ENCODE data around the gene ASMTL.
"Not testable (repeated sequence)": the region's sequence is repeated elsewhere in the genome, so short reads cannot be mapped to it uniquely, and the experiment has no call there.

The ASMTL gene

GRCh38 chrX:1384658-1385252 is 68.0 kb downstream of the ASMTL start:
- no peaks in the 10 kb centered on the region for H3K27me3 ChIP-seq
- no peak overlapping the region for H3K4me3 ChIP-seq (ENCODE audit: low read depth in 1 of 2, low read length in 1 of 2)
- no peak for TF ChIP-seq CTCF (IDR thresholded peaks at IDR 0.05)
- H3K36me3 ChIP-seq = peaks cover 67% of the 10 kb centered on the region
- no peaks in the 10 kb centered on the region for H3K4me1 ChIP-seq (ENCODE audit: control insufficient read depth in 1 of 2, insufficient read depth in 1 of 2, low read depth in 1 of 2, low read length in 1 of 2)
- no peaks in the 10 kb centered on the region for H3K9me3 ChIP-seq
- H3K27ac ChIP-seq = no peak overlapping the region

GRCh38 chrX:1380672-1381233 is 72.0 kb downstream of the ASMTL start:
- H3K27me3 ChIP-seq = no peaks in the 10 kb centered on the region
- no peaks in the 10 kb centered on the region for H3K4me1 ChIP-seq (ENCODE audit: control insufficient read depth in 1 of 2, insufficient read depth in 1 of 2, low read depth in 1 of 2, low read length in 1 of 2)
- no peak overlapping the region for H3K27ac ChIP-seq
- H3K4me3 ChIP-seq (ENCODE audit: low read depth in 1 of 2, low read length in 1 of 2) = no peak overlapping the region
- no peak for TF ChIP-seq CTCF (IDR thresholded peaks at IDR 0.05)
- peaks cover 28% of the 10 kb centered on the region for H3K36me3 ChIP-seq
- no peaks in the 10 kb centered on the region for H3K9me3 ChIP-seq

- no peak overlapping the region for H3K27ac ChIP-seq
- no peaks in the 10 kb centered on the region for H3K27me3 ChIP-seq
- TF ChIP-seq CTCF (IDR thresholded peaks at IDR 0.05) = no peak
- no peaks in the 10 kb centered on the region for H3K9me3 ChIP-seq
- H3K4me3 ChIP-seq (ENCODE audit: low read depth in 1 of 2, low read length in 1 of 2) = no peak overlapping the region
- peaks cover 8% of the 10 kb centered on the region for H3K36me3 ChIP-seq
- no peaks in the 10 kb centered on the region for H3K4me1 ChIP-seq (ENCODE audit: control insufficient read depth in 1 of 2, insufficient read depth in 1 of 2, low read depth in 1 of 2, low read length in 1 of 2)
These were observed 74.4 kb downstream of the ASMTL start for GRCh38 chrX:1378306-1378759.

- Histone ChIP-seq H3K4me1 (ENCODE audit: control insufficient read depth in 1 of 2, insufficient read depth in 1 of 2, low read depth in 1 of 2, low read length in 1 of 2) (no peaks in the 10 kb centered on the region), H3K36me3 (peaks cover 4% of the 10 kb centered on the region), H3K27me3 (no peaks in the 10 kb centered on the region), H3K9me3 (no peaks in the 10 kb centered on the region), H3K27ac (no peak overlapping the region), H3K4me3 (ENCODE audit: low read depth in 1 of 2, low read length in 1 of 2) (no peak overlapping the region)
- TF ChIP-seq CTCF (IDR thresholded peaks at IDR 0.05) = no peak
These were observed 84.4 kb downstream of the ASMTL start for GRCh38 chrX:1368385-1368698.

- not testable (repeated sequence) for H3K27me3 ChIP-seq; H3K27ac ChIP-seq; H3K4me3 ChIP-seq (ENCODE audit: low read depth in 1 of 2, low read length in 1 of 2); H3K9me3 ChIP-seq; H3K36me3 ChIP-seq; H3K4me1 ChIP-seq (ENCODE audit: control insufficient read depth in 1 of 2, insufficient read depth in 1 of 2, low read depth in 1 of 2, low read length in 1 of 2)
These were observed 86.3 kb downstream of the ASMTL start for GRCh38 chrX:1366363-1366762.

GRCh38 chrX:1361910-1362309 is 90.8 kb downstream of the ASMTL start:
- no peak for TF ChIP-seq CTCF (IDR thresholded peaks at IDR 0.05)
- Histone ChIP-seq H3K4me1 (ENCODE audit: control insufficient read depth in 1 of 2, insufficient read depth in 1 of 2, low read depth in 1 of 2, low read length in 1 of 2) (no peaks in the 10 kb centered on the region), H3K36me3 (peaks cover 8% of the 10 kb centered on the region), H3K27ac (no peak overlapping the region), H3K4me3 (ENCODE audit: low read depth in 1 of 2, low read length in 1 of 2) (no peak overlapping the region), H3K9me3 (peaks cover 5% of the 10 kb centered on the region), H3K27me3 (no peaks in the 10 kb centered on the region)
